PC-9 (cell line): ENCODE measurements around the gene MYL6.
A peak's percentile ranks its signal among the peaks of the same experiment; 100 is the strongest.

Experiments used
- CTCF ChIP-seq: fragments of 200-600 bp; sonication (generic); conservative IDR thresholded peaks from 2 replicates; pipeline ENCODE4 v1.6.1; 2017; ENCODE audit warnings: mixed run types, antibody characterized with exemption, mild to moderate bottlenecking, moderate library complexity
- EZH2 ChIP-seq: fragments of 200-600 bp; sonication (generic); IDR thresholded peaks from 2 replicates; pipeline ENCODE4 v1.8.0; 2017; ENCODE audit warnings: antibody characterized with exemption, low read depth

GRCh38 chr12:56189099-56189917, 31.1 kb downstream of the MYL6 start, which contains the start of gene SMARCC2:
- TF ChIP-seq EZH2 = no peak
- TF ChIP-seq CTCF = peak; percentile 68
